Stomach smooth muscle (tissue), 2 donors: ENCODE results near the gene GBA2.

ENCODE experiments used
- H3K27ac ChIP-seq: one replicate; pipeline ENCODE4 v1.7.0; 2013; ENCODE audit warnings: mild to moderate bottlenecking, low read length, inconsistent platforms
- H3K27me3 ChIP-seq, 2 donors: one replicate each; pipeline ENCODE4 v1.7.0; 2013; ENCODE audit warnings: low read length in 2 of 2; ENCODE audit not compliant: insufficient read depth in 2 of 2, control insufficient read depth in 1 of 2
- H3K36me3 ChIP-seq, 2 donors: one replicate each; pipeline ENCODE4 v1.7.0; 2013; ENCODE audit warnings: low read length in 2 of 2; ENCODE audit not compliant: control insufficient read depth in 2 of 2, insufficient read depth in 2 of 2
- H3K4me1 ChIP-seq: one replicate; pipeline ENCODE4 v1.7.0; 2013; ENCODE audit warnings: low read length; ENCODE audit not compliant: control insufficient read depth, insufficient read depth
- H3K4me3 ChIP-seq, 2 donors: one replicate each; pipeline ENCODE4 v1.7.0; 2013; ENCODE audit warnings: low read length in 2 of 2
- H3K9ac ChIP-seq, 2 donors: one replicate each; pipeline ENCODE4 v1.7.0; 2013; ENCODE audit warnings: low read length in 2 of 2, mild to moderate bottlenecking in 1 of 2
- H3K9me3 ChIP-seq, 2 donors: one replicate each; pipeline ENCODE4 v1.7.0; 2013; ENCODE audit warnings: low read length in 2 of 2; ENCODE audit not compliant: control insufficient read depth in 2 of 2
- donor health status: healthy.
- donor health status: Pancreatic carcinoma.

The GBA2 gene

GRCh38 chr9:35717132-35717870 lies 31.7 kb downstream of the GBA2 start:
- H3K27ac ChIP-seq = peak overlapping the region; percentile 25
- H3K36me3 ChIP-seq = peaks cover 94 to 97% of the 10 kb centered on the region in 2 donors
- no peaks in the 10 kb centered on the region for H3K4me1 ChIP-seq
- H3K4me3 ChIP-seq = no peak overlapping the region
- no peaks in the 10 kb centered on the region for H3K27me3 ChIP-seq
- no peak overlapping the region for H3K9ac ChIP-seq
- H3K9me3 ChIP-seq = no peaks in the 10 kb centered on the region

- Histone ChIP-seq H3K27me3 (no peaks in the 10 kb centered on the region), H3K4me1 (no peaks in the 10 kb centered on the region), H3K27ac (peak overlapping the region; percentile 25), H3K9ac (peak overlapping the region in 1 of 2 donors; percentile 1), H3K9me3 (no peaks in the 10 kb centered on the region), H3K4me3 (no peak overlapping the region), H3K36me3 (peaks cover 94 to 97% of the 10 kb centered on the region in 2 donors)
Measured at GRCh38 chr9:35716230-35716629, 32.8 kb downstream of the GBA2 start.

- Histone ChIP-seq H3K9ac (no peak overlapping the region), H3K27ac (peak overlapping the region; percentile 70), H3K4me3 (no peak overlapping the region)
Measured at GRCh38 chr9:35714579-35715252, 34.3 kb downstream of the GBA2 start.

GRCh38 chr9:35714123-35714522 lies 34.9 kb downstream of the GBA2 start:
- Histone ChIP-seq H3K9me3 (no peaks in the 10 kb centered on the region), H3K36me3 (peaks cover 87% of the 10 kb centered on the region in 2 donors), H3K27ac (peak overlapping the region; percentile 41), H3K4me1 (no peaks in the 10 kb centered on the region), H3K4me3 (no peak overlapping the region), H3K9ac (no peak overlapping the region), H3K27me3 (no peaks in the 10 kb centered on the region)

More at GRCh38 chr9:35714579-35715252, 34.3 kb downstream of the GBA2 start:
- no peaks in the 10 kb centered on the region for H3K27me3 ChIP-seq
- H3K9me3 ChIP-seq = no peaks in the 10 kb centered on the region
- peaks cover 90 to 93% of the 10 kb centered on the region in 2 donors for H3K36me3 ChIP-seq
- no peaks in the 10 kb centered on the region for H3K4me1 ChIP-seq

- H3K27ac ChIP-seq = peak overlapping the region; percentile 49
- H3K4me1 ChIP-seq = no peaks in the 10 kb centered on the region
- no peak overlapping the region for H3K4me3 ChIP-seq
- H3K36me3 ChIP-seq = peaks cover 84 to 85% of the 10 kb centered on the region in 2 donors
- H3K9me3 ChIP-seq = no peaks in the 10 kb centered on the region
- no peaks in the 10 kb centered on the region for H3K27me3 ChIP-seq
- H3K9ac ChIP-seq = no peak overlapping the region
Measured at GRCh38 chr9:35713578-35713977, 35.5 kb downstream of the GBA2 start.

- Histone ChIP-seq H3K4me3 (no peak overlapping the region), H3K27me3 (no peaks in the 10 kb centered on the region), H3K36me3 (peaks cover 83 to 85% of the 10 kb centered on the region in 2 donors), H3K9me3 (no peaks in the 10 kb centered on the region), H3K27ac (peak overlapping the region; percentile 49), H3K9ac (no peak overlapping the region), H3K4me1 (no peaks in the 10 kb centered on the region)
Measured at GRCh38 chr9:35712762-35713400, 36.1 kb downstream of the GBA2 start.

GRCh38 chr9:35711501-35712428 lies 37.3 kb downstream of the GBA2 start:
- Histone ChIP-seq H3K36me3 (peaks cover 83 to 85% of the 10 kb centered on the region in 2 donors), H3K27ac (peak overlapping the region; percentile 49)

GRCh38 chr9:35710818-35711500 lies 38.1 kb downstream of the GBA2 start:
- H3K4me1 ChIP-seq = no peaks in the 10 kb centered on the region
- no peaks in the 10 kb centered on the region for H3K9me3 ChIP-seq
- H3K27me3 ChIP-seq = no peaks in the 10 kb centered on the region
- H3K9ac ChIP-seq = no peak overlapping the region
- peaks cover 83 to 85% of the 10 kb centered on the region in 2 donors for H3K36me3 ChIP-seq
- H3K4me3 ChIP-seq = no peak overlapping the region
- H3K27ac ChIP-seq = peak overlapping the region; percentile 49

More at GRCh38 chr9:35711501-35712428, 37.3 kb downstream of the GBA2 start:
- Histone ChIP-seq H3K4me1 (no peaks in the 10 kb centered on the region), H3K9ac (no peak overlapping the region), H3K9me3 (no peaks in the 10 kb centered on the region), H3K4me3 (no peak overlapping the region), H3K27me3 (no peaks in the 10 kb centered on the region)

GRCh38 chr9:35708146-35708545 lies 40.9 kb downstream of the GBA2 start:
- Histone ChIP-seq H3K4me3 (no peak overlapping the region), H3K27me3 (no peaks in the 10 kb centered on the region), H3K36me3 (peaks cover 87 to 88% of the 10 kb centered on the region in 2 donors), H3K9me3 (no peaks in the 10 kb centered on the region), H3K9ac (no peak overlapping the region), H3K4me1 (no peaks in the 10 kb centered on the region), H3K27ac (no peak overlapping the region)
